Transverse colon (tissue), 4 donors: Measurements from ENCODE around the gene TCEA3.

ENCODE experiments used
- CTCF ChIP-seq, 5 experiments: fragments of 200-600 bp in 3 of 5; fragments of 450-650 bp in 2 of 5; sonication (generic) in 3 of 5; IDR thresholded peaks; 1 replicate in 2 of 5; 2 replicates in 3 of 5; pipeline ENCODE4 v1.5.1; 2016 to 2017; ENCODE audit warnings: antibody characterized with exemption in 5 of 5, inconsistent platforms in 3 of 5, mild to moderate bottlenecking in 2 of 5, moderate library complexity in 1 of 5
- POLR2AphosphoS5 ChIP-seq, 3 donors: sonication (generic); formaldehyde crosslinking; IDR thresholded peaks; one replicate each; pipeline ENCODE4 v1.6.1; 2016; ENCODE audit warnings: antibody characterized with exemption in 3 of 3

DNA sequence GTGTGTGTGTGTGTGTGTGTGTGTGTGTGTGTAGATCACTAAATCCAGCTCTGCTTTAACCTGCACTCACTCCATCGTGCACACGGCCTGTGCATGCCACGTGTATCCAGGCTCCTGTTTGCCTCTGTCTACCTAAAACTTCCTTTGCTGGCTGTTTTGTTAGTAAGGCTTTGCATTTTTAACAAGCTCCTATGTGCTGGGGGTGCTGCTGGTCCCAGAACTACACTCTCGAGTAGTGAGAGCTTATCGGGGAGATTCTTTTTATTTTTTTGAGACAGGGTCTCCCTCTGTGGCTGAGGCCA is 596 bp upstream of the TCEA3 start:
- TF ChIP-seq CTCF (IDR thresholded peaks at IDR 0.05) (no peak), POLR2AphosphoS5 (IDR thresholded peaks at IDR 0.05) (no peak)
